Kidney tubule cell (primary cell): Measurements from ENCODE around the gene MIB1.

Experiments
- DNase-seq: peaks from one replicate; pipeline ENCODE4 v3.0.0-alpha.2; 2018; ENCODE audit warnings: low spot score

The MIB1 gene

GRCh38 chr18:21815101-21815500 lies 74.5 kb downstream of the MIB1 start:
- DNase-seq = no peak

DNA sequence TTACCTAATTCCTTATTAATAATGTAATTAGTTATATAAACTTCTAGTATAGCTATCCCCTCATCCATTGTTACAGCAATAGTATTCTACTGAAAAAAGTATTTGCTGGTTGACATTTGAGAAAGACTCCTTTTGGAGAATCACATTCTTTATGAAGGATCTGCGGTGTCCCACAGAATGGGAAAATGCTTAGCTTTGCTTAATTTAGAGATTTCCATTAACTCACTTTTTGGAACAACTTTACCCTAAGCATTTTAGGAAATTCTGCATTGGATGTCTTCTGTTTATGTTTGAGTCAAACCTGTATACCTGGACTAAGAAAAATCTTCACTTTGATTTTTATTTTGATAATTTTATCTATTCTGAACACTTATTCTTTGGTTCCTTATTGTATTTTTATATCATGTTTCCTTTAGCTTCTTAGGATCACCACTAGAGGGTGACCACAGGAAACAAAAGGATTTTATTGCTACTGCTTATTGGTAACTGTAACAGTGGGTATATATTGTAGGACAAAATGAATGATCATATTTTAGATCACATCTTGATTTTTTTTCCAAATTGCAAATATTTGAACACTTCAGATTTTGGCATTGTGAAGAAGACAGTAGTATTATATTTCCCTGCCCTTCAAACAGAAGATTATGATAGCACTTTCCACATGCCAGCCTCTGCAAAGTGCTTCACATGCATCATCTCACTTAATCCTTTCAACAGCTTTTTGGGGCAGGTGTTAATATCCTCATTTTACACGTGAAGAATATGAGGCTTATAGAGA lies 79.6 kb downstream of the MIB1 start:
- DNase-seq = peak; percentile 18

- no peak for DNase-seq
These were observed 80.2 kb downstream of the MIB1 start for GRCh38 chr18:21820811-21821143.

DNA sequence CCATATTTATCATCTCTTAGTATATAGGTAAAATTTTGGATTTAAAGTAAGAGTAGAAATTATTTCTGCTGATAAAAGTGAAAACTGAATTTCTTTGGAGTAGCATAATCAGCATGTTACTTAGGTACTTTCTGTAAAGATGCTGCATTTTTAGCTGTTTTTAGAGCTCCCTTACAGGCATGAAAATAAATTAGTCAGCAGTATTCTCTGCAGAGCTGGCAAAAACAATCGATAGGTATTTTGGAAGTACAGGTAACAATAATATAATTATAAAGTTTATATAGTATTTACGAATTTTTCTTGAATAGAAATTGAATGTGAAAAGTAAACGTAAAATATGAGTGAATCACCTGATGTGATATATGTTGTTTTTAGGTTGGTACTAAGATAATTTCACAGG lies 83.3 kb downstream of the MIB1 start:
- no peak for DNase-seq

GRCh38 chr18:21826196-21826595 lies 85.6 kb downstream of the MIB1 start:
- DNase-seq = peak; percentile 64

DNA sequence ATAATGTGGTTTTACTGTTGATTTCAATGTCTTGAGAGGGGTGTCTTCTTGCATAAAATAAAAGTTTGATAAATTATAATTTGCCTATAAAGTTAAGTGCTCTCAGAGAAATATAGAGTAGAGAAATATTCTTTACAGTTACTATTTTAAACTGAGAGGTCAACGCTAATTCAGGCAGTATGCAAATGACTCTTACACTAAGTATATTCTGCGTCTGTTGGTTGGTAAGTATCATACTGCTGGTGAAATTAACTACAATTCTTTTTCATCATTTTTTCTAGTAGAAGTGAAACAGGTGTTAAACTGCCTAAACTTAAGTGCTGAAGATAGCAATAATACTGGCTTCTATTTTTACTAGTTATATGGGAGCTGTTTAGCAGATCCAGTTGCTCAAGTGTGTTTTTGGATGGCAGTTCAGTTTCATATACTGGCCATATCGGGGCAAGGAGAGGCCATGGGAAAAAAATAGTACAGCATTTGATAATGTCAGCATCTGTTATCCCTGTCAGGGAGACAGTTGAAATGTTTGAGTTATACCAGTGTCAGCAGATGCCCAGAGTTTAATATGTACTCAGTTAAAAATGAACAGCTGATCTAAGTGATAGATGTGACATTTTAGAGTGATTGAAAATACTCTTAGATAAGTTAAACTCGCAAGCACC lies 86.2 kb downstream of the MIB1 start:
- no peak for DNase-seq

DNA sequence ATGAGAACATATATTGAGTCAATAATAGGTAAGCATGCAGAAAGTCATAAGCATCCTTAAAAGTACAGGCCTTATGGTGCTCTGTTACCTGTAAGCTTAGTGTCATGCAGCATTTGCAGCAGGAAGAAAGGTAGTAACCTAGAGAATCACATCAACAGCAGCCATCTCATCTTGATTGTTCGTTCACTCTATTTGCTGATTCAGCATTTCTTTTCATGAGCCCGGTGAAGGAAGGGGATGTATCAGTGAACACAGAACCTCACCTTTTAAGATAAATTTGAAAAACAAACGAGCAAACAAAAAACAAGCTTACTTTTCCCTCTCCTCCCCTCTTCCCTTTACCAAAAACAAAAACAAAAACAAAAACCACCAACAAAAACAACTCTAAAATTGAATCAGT lies 89.9 kb downstream of the MIB1 start:
- DNase-seq = no peak

- DNase-seq = peak; percentile 16
These were observed 90.8 kb downstream of the MIB1 start for GRCh38 chr18:21831413-21831831.

DNA sequence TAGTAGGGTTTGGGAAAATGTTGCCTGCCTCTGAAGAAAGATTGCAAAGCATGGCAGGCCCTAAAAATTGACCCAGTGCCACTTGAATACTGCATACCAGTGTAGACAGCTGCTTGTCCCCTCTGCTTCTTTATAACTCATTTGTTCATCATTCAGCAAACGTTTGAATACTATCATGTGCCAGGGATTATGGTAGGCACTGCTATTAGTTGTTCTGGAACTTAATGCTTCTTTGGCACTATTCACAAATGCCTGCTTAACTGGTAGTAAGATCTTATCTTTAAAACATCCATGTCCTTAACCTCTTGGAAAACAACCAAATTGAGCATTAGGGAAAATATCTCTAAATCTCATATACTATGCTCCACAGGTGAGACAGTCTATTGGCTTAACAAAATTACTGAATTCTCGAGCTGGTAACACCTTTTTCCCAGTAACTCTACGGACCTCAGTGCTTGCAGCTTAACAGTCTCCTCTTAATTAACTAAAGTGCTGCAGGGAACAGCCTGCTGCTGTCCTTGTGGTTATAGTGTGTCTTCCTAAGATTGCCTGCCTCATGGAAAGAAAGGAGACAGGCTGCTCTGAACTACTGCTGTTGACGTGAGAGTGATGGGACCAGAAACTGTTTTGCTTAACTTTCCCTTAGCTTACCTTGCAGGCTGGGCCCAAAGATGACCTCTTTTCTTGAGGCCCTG lies 93.2 kb downstream of the MIB1 start:
- no peak for DNase-seq

GRCh38 chr18:21834299-21834660 lies 93.7 kb downstream of the MIB1 start:
- no peak for DNase-seq

DNA sequence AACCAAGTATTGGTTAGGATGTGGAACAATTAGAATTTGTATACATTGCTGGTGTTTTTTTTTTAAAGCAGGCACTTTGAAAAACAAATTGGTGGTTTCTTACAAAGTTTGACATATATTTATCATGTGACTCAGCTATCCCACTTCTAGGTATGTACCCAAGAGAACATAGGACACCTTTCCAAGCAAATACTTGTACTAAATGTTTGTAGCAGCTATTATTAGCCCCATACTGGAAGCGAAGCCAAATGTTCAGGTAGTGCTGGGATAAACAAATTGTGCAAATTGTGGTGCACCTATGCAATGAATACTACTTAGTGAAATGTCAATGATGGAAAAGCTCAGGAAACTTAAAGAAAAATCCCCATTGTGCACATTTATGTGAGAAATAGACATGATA lies 101.0 kb downstream of the MIB1 start:
- DNase-seq = no peak

DNA sequence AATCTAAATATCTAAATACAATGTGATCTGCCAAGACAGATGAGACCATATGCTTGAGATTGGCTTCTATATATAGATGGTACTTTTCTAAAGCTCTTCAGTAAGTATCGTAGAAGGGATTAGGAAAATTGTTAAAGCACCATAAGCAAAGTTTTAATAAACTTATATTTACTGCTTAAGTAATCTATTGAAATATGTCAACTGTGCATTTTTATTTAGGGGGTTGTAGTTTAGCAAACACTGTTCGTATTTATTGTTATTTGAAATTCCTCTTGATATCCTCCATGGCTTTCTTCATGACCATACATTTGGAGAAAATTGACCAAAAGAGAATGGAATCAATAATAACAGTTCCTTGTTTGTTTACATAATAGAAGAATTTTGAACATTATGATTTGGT lies 102.7 kb downstream of the MIB1 start:
- DNase-seq = no peak

DNA sequence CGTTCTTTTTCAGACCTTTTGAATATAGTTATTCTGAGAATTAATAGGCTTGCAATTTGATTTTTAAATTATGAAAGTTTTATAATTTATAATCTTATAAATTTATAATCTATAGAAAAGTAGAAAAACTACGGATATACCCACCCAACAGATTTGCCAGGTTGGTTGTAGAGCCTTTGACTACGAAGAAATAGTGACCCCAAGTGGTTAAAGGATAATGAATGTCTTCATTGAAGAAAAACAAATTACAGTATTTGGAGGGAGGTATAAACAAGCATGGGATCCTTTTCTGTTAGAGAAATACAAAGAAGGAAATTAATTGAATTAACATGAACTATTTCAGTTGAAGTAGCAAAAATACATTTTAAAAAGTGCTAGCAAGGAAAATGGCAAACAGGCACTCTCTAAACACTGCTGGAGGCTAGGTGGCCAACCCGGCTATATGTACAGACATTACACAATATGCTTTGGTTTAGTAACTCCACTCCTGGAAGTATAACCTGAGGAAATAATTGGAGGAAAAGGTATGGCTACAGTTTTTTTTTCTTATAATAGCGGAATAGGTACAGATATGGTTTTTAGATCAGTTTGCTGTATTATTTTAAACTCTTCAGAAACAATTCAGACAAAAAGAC lies 110.9 kb downstream of the MIB1 start:
- no peak for DNase-seq

DNA sequence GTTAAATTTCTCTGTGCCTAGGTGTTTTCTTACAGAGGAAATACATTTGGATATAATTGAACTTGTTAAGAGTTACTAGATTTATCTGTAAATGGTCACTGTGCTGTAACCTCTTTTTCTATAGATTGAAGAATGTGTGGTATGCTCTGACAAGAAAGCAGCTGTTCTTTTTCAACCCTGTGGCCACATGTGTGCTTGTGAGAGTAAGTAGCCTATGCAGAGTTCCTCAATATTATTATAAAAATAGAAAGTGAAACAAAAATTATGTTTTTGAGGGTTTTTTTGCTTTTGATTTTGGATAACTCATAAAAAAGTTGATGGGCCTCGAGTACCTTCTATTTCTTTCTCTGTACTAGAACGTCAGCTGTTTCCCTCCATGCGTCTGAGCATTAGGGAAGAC lies 112.4 kb downstream of the MIB1 start:
- DNase-seq = no peak

DNA sequence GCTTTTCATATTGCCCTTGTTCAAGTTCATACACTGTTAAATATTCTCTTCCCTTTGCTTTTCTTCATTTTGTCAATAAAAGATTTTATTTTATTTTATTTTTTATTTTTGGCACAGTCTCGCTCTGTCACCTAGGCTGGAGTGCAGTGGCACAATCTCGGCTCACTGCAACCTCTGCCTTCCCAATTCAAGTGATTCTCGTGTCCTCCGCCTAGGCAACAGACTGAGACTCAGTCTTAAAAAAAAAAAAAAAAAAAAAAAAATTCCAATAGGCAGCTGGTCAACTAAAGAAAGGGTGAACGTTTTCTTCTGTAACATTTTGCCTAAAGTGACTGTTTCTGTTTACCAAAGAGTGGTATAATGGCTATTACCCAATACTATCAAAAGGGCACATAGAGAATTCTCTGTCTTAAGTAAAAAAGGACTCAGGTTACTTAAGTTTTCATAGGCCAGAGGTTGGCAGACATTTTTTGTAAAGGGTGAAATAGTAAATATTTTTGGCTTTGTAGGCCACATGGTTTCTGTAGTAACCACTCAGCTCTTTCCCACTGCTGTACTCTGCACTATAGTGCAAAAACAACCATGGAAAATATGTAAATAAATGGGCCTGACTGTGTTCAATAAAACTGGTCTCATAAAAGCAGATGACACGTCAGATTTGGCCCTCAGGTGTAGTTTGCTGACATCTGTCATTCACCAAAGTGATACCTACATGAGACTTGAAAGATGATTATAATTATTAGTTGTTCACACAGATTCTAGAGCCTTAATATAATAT lies 113.4 kb downstream of the MIB1 start:
- DNase-seq = no peak

DNA sequence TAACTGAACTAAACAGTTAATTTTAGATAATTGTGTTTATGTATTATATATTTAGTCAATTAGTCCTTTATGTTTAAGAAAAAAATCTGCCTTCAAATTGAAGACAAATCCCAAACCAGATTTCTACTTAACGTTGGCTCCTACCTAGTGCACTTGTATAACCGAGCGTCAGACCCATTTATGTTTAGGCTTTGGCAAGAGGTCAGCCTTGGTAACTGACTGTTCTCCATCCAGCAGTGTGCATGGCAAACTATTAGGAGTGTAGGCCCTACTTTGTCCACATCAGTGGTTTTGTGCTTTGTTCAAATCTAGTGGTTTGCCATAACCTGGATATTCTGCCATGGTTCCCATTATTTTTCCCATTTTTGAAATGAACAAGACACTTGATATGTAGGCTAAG lies 114.8 kb downstream of the MIB1 start:
- no peak for DNase-seq

DNA sequence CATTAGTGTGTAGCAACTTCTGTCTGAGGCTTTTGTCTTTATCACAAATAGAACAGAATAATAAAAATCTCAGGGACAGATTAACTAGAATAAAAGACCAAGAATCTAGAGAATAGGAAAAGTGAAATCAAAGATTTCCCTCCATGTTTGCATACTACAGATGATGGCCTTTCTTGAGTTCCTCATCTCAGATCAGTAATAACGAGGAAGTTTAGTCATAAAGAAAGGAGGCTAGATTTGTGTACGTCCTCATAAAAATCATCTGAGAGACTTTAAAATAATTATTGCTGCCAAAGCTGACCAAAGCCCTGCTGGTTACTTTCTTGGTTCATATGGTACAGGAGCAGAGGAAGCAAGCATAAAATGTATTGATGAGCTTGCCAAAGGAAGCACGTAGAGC lies 117.3 kb downstream of the MIB1 start:
- no peak for DNase-seq

GRCh38 chr18:21858544-21858943 lies 118.0 kb downstream of the MIB1 start:
- no peak for DNase-seq

GRCh38 chr18:21864386-21864785 lies 123.8 kb downstream of the MIB1 start:
- no peak for DNase-seq

DNA sequence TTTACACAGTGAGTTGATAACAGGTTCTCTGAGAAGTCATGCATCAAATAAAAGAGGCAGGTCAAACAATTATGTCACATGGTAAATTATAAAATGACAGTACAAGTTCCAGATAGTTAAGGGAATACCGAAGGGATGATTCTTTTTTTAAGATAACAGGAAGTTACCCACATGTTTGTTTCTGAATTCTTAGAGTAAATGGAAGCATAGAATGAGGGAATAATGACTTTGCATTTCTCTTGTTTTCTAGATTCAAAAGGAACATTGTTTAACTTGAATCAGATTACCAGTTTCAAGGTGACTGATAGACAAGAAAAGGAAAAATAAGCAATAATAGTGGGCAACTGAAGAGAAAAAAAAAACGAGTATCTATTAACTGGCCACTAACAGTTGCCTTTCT lies 124.5 kb downstream of the MIB1 start:
- DNase-seq = no peak

DNA sequence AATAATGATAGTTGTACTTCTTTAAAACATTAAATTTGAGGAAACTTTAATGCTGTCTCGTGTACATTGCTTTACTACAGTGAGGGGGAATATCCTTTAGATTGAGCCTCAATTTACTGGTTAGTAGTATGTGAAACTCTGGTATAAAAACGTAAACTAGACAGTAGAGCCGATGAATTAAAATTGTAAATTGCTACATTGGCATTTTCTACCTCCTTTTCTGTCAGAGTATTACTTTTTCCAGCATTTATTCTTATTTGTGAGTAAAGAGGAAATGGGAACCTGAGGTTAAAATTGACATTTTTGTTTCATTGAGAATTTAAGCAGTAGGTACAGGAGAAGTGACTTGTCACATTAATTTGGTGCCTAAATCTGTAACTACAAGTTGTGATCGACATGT lies 128.2 kb downstream of the MIB1 start:
- no peak for DNase-seq

GRCh38 chr18:21889570-21889969 lies 149.0 kb downstream of the MIB1 start:
- DNase-seq = no peak
